ENCODE measurements around the gene CD6.

DNA sequence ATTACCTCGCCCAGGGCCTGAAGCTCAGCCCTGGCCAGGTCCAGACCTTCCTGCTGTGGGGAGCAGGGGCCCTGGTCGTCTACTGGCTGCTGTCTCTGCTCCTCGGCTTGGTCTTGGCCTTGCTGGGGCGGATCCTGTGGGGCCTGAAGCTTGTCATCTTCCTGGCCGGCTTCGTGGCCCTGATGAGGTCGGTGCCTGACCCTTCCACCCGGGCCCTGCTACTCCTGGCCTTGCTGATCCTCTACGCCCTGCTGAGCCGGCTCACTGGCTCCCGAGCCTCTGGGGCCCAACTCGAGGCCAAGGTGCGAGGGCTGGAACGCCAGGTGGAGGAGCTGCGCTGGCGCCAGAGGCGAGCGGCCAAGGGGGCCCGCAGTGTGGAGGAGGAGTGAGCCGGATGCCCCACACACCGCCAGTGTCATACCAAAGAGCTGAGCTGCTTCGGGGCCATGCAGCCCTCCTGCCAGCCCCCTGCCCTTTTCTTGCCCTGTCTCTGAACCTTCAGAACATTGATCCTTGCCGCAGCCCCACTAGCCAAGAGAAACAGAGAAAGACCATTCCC lies 49.6 kb upstream of the CD6 start:
- TF ChIP-seq YY1 (IDR thresholded peaks at IDR 0.05; ENCODE audit: insufficient read depth, insufficient read length) (no peak), ZNF274 (IDR thresholded peaks at IDR 0.05; ENCODE audit: low read depth, low read length) (no peak), SUZ12 (IDR thresholded peaks at IDR 0.05; ENCODE audit: extremely low read depth, insufficient read depth, insufficient read length) (no peak)
